ENCODE measurements around the gene KCNIP1. TPM values are rescaled to one million over a fixed set of nuclear protein-coding genes. Genes with fewer than 3 reads are reported as not detected.
"Not testable (repeated sequence)": the region's sequence is repeated elsewhere in the genome, so short reads cannot be mapped to it uniquely, and the experiment has no call there.

The KCNIP1 gene
- total RNA-seq, 1 donor from 2014 or later: 5.3 TPM

DNA sequence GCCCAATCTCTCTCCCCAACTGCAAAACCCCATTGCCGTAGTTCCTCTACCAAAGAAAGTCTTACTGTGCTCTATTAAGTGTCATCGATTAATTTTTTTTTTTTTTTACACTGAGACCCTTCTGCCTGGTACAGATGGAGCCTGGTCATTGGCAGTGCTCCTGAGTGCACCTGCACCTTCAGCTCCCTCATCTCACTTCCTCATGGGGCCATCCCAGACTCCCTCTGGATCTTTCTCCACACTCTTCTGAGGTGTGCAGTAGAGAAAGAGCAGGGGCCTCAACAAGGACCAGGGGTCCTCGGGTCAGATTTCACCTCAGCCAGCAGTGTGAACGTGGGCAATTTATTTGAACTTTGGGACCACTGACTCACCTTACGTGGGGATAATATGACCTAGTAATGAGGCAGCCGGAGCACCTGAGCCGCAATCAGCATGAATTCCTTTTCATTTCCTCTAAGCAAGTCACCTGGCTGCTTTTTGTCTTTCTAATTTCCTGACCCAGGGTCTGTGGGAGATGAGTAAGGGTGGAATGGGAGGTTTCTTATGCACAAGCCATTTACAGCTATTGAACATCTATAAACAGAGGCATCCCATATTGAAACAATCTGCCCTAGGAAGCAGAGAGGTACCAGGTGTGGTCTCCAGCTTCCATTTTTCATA lies 257.4 kb downstream of the KCNIP1 start:
- H3K27ac Mint-ChIP-seq: no peak overlapping the region
- H3K27me3 Mint-ChIP-seq: peaks cover 5% of the 10 kb centered on the region
- no peak for DNase-seq (ENCODE audit: extremely low spot score, unreplicated experiment)
- H3K36me3 Mint-ChIP-seq: no peaks in the 10 kb centered on the region
- TF ChIP-seq CTCF (conservative IDR thresholded peaks at IDR 0.05): no peak
- peaks cover 6% of the 10 kb centered on the region for H3K4me1 Mint-ChIP-seq (ENCODE audit: unreplicated experiment)
- H3K9me3 Mint-ChIP-seq: no peaks in the 10 kb centered on the region
- no peak overlapping the region for H3K4me3 Mint-ChIP-seq

- no peaks in the 10 kb centered on the region for H3K9me3 Mint-ChIP-seq
- peaks cover 5% of the 10 kb centered on the region for H3K27me3 Mint-ChIP-seq
- no peak overlapping the region for H3K4me3 Mint-ChIP-seq
- no peak for DNase-seq (ENCODE audit: extremely low spot score, unreplicated experiment)
- H3K4me1 Mint-ChIP-seq (ENCODE audit: unreplicated experiment): peaks cover 6% of the 10 kb centered on the region
- H3K36me3 Mint-ChIP-seq: no peaks in the 10 kb centered on the region
- TF ChIP-seq CTCF (conservative IDR thresholded peaks at IDR 0.05): no peak
- H3K27ac Mint-ChIP-seq: no peak overlapping the region
Measured at GRCh38 chr5:170761708-170762066, 257.9 kb downstream of the KCNIP1 start.

- H3K4me3 Mint-ChIP-seq; H3K27me3 Mint-ChIP-seq; H3K9me3 Mint-ChIP-seq; H3K27ac Mint-ChIP-seq; DNase-seq (ENCODE audit: extremely low spot score, unreplicated experiment); H3K4me1 Mint-ChIP-seq (ENCODE audit: unreplicated experiment); H3K36me3 Mint-ChIP-seq: not testable (repeated sequence)
Measured at GRCh38 chr5:170762298-170762697, 258.5 kb downstream of the KCNIP1 start.

GRCh38 chr5:170765868-170766267 lies 262.0 kb downstream of the KCNIP1 start:
- not testable (repeated sequence) for DNase-seq (ENCODE audit: extremely low spot score, unreplicated experiment); H3K9me3 Mint-ChIP-seq; H3K27ac Mint-ChIP-seq; H3K36me3 Mint-ChIP-seq; H3K4me3 Mint-ChIP-seq
- H3K4me1 Mint-ChIP-seq (ENCODE audit: unreplicated experiment): peaks cover 11% of the 10 kb centered on the region
- peaks cover 19% of the 10 kb centered on the region for H3K27me3 Mint-ChIP-seq

GRCh38 chr5:170769246-170769645 lies 265.4 kb downstream of the KCNIP1 start:
- no peak for DNase-seq (ENCODE audit: extremely low spot score, unreplicated experiment)
- Mint-ChIP-seq H3K4me1 (ENCODE audit: unreplicated experiment) (peaks cover 11% of the 10 kb centered on the region), H3K9me3 (no peaks in the 10 kb centered on the region), H3K27me3 (peaks cover 24% of the 10 kb centered on the region), H3K36me3 (peaks cover 3% of the 10 kb centered on the region), H3K4me3 (no peak overlapping the region), H3K27ac (no peak overlapping the region)
- TF ChIP-seq CTCF (conservative IDR thresholded peaks at IDR 0.05): no peak

DNA sequence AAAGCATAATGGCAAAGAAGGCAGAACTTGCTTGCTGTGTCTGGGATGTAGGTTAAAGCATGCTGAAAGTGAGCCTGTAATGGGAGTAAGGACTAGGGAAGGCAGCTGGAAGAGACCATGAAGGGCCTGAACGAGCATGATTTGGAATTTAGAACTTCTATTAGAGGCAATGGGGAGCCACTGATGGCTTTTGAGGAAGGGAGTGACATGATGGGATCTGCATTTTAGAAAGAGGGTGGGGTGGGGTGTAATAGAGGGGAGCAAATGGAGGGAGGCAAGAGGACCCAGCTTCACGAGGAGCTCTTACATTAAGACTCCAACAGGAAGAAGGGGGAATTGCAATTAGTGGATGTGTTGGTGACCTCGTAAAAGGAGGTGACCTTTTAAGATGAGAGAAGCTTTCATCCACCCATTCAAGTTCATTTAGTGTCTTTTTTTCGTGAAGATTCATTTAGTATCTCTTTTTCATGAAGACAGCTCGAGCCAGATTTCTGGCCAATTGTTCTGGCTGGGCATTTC lies 266.1 kb downstream of the KCNIP1 start:
- TF ChIP-seq CTCF (conservative IDR thresholded peaks at IDR 0.05): no peak
- Mint-ChIP-seq H3K36me3 (peaks cover 3% of the 10 kb centered on the region), H3K4me3 (no peak overlapping the region), H3K9me3 (no peaks in the 10 kb centered on the region), H3K4me1 (ENCODE audit: unreplicated experiment) (peaks cover 11% of the 10 kb centered on the region), H3K27ac (no peak overlapping the region), H3K27me3 (peaks cover 24% of the 10 kb centered on the region)
- no peak for DNase-seq (ENCODE audit: extremely low spot score, unreplicated experiment)

Data from type B pancreatic cell (in vitro differentiated cells).